IPS-18a (cell line): ENCODE results near the gene DPYD.

Experiments used
- H3K27ac ChIP-seq: one replicate; pipeline ENCODE4 v1.5.1; 2013; ENCODE audit warnings: low read length
- H3K27me3 ChIP-seq: one replicate; pipeline ENCODE4 v1.6.1; 2013; ENCODE audit warnings: mild to moderate bottlenecking, low read length; ENCODE audit not compliant: control insufficient read depth, insufficient read depth
- H3K36me3 ChIP-seq: one replicate; pipeline ENCODE4 v1.6.1; 2013; ENCODE audit warnings: low read depth, low read length; ENCODE audit not compliant: control insufficient read depth
- H3K4me1 ChIP-seq: one replicate; pipeline ENCODE4 v1.6.1; 2013; ENCODE audit warnings: low read depth, low read length; ENCODE audit not compliant: control insufficient read depth
- H3K4me3 ChIP-seq: one replicate; pipeline ENCODE4 v1.5.1; 2013; ENCODE audit warnings: low read length
- H3K9ac ChIP-seq: one replicate; pipeline ENCODE4 v1.6.1; 2013; ENCODE audit warnings: mild to moderate bottlenecking, low read length, moderate library complexity
- H3K9me3 ChIP-seq: one replicate; pipeline ENCODE4 v1.6.1; 2013; ENCODE audit warnings: low read depth, low read length; ENCODE audit not compliant: control insufficient read depth

The DPYD gene

DNA sequence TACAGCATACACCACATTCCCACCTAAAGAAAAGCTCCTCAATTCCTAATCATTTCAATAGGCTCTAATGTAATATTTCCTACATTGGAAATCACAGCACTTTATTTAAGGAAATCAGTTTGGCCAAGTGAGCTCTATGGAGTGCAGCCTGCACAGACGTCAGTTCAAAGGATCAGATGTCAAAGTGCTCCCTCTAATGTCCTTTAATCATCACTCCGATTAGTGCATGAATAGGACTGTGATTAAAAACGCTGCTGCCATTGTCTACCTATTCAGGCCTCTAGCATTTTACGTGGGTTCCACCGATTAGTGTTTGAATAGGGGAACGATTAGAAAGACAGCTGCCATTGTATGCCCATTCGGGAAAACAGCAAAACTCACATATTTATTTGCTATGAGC is 50.2 kb downstream of the DPYD start:
- no peaks in the 10 kb centered on the region for H3K36me3 ChIP-seq
- no peaks in the 10 kb centered on the region for H3K27me3 ChIP-seq
- H3K9ac ChIP-seq: no peak overlapping the region
- no peaks in the 10 kb centered on the region for H3K9me3 ChIP-seq
- no peak overlapping the region for H3K4me3 ChIP-seq
- no peak overlapping the region for H3K27ac ChIP-seq
- peaks cover 4% of the 10 kb centered on the region for H3K4me1 ChIP-seq

- no peak overlapping the region for H3K9ac ChIP-seq
- H3K36me3 ChIP-seq: no peaks in the 10 kb centered on the region
- H3K9me3 ChIP-seq: no peaks in the 10 kb centered on the region
- H3K4me1 ChIP-seq: peaks cover 4% of the 10 kb centered on the region
- no peak overlapping the region for H3K27ac ChIP-seq
- H3K27me3 ChIP-seq: no peaks in the 10 kb centered on the region
- H3K4me3 ChIP-seq: no peak overlapping the region
Observed at GRCh38 chr1:97869441-97869840, 51.4 kb downstream of the DPYD start.

DNA sequence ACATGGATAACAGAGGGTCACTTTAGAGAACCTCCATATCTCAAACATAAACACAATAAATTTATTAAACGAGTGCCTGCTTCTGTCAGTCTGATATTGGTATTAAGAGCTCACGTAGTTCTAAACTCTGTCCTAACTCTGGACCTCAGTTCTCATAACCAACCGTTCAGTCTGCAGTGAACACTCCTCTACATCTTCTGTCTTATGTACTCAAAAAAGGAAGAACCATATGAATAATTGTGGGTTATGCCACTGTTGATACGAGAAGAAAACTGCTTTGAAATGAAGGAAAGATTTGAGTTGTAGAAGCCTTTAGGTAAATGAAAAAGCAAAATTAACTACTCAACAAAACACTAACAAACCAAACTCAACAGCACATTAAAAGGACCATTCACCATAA is 53.7 kb downstream of the DPYD start:
- Histone ChIP-seq H3K27me3 (no peaks in the 10 kb centered on the region), H3K9me3 (no peaks in the 10 kb centered on the region), H3K4me3 (no peak overlapping the region), H3K36me3 (no peaks in the 10 kb centered on the region), H3K9ac (no peak overlapping the region), H3K4me1 (peaks cover 4% of the 10 kb centered on the region), H3K27ac (no peak overlapping the region)

DNA sequence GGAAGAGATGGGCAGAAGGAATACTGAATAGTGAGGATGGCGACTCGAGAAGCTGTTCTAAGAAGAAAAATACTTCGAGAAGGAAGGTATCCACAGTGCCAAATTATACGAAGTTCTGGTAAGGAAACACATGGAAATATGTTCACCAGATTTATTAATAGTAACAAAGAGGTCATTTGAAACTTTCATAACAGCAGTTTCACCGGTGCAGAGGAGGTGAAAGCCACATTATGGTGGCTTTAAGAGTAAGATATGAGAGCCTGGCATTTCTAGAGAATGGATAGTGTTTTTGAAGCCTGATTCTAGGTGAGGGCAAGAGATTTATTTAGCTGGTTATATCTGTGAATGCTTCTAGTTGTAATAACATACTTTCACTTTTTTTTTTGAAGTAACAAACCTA is 56.2 kb downstream of the DPYD start:
- Histone ChIP-seq H3K9ac (no peak overlapping the region), H3K27me3 (no peaks in the 10 kb centered on the region), H3K27ac (no peak overlapping the region), H3K9me3 (no peaks in the 10 kb centered on the region), H3K4me1 (no peaks in the 10 kb centered on the region), H3K4me3 (no peak overlapping the region), H3K36me3 (no peaks in the 10 kb centered on the region)

DNA sequence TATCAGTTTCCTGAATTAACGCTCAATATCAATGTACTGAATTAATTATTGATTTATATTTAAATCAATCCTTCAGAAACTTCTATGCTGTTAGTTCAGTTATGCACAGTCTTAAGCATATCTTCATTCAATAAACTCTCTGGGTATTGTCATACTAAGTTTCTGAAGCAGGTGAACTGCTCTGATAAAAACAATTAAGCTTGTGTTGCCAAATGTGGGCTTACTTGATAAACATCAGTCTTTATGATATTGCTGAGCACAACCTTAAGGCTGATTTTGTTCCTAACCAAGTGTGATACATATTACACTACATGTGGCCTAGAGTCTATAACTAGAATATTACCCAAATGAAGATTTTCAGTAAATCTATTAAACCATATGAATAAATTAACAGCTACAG is 67.6 kb downstream of the DPYD start:
- no peak overlapping the region for H3K9ac ChIP-seq
- no peaks in the 10 kb centered on the region for H3K27me3 ChIP-seq
- H3K36me3 ChIP-seq: no peaks in the 10 kb centered on the region
- H3K4me3 ChIP-seq: no peak overlapping the region
- no peaks in the 10 kb centered on the region for H3K4me1 ChIP-seq
- H3K9me3 ChIP-seq: no peaks in the 10 kb centered on the region
- no peak overlapping the region for H3K27ac ChIP-seq

GRCh38 chr1:97849345-97850340 is 71.2 kb downstream of the DPYD start:
- Histone ChIP-seq H3K9me3 (no peaks in the 10 kb centered on the region), H3K4me1 (no peaks in the 10 kb centered on the region), H3K27ac (no peak overlapping the region), H3K9ac (no peak overlapping the region), H3K27me3 (no peaks in the 10 kb centered on the region), H3K4me3 (no peak overlapping the region), H3K36me3 (no peaks in the 10 kb centered on the region)

DNA sequence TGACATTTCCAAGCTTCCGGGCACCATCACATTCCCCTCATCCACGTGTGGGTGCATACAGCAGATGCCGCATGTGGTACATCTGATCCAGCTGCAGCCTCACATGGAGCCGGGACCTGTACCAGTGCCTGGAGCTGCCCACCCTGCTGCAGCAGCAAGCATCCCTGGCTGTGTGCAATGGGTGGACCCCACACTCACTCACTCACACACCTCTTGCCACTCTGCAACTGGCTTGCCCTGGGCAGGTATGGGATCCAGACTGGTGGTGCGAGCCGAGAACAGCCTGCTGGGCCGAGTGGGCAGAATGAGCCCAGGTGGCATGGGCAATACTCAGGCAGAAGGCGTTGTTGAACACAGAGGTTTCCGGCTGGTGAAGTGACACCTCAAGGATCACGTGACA is 75.0 kb downstream of the DPYD start:
- H3K27me3 ChIP-seq: no peaks in the 10 kb centered on the region
- H3K4me3 ChIP-seq: no peak overlapping the region
- H3K36me3 ChIP-seq: no peaks in the 10 kb centered on the region
- no peak overlapping the region for H3K27ac ChIP-seq
- no peak overlapping the region for H3K9ac ChIP-seq
- no peaks in the 10 kb centered on the region for H3K9me3 ChIP-seq
- H3K4me1 ChIP-seq: no peaks in the 10 kb centered on the region

DNA sequence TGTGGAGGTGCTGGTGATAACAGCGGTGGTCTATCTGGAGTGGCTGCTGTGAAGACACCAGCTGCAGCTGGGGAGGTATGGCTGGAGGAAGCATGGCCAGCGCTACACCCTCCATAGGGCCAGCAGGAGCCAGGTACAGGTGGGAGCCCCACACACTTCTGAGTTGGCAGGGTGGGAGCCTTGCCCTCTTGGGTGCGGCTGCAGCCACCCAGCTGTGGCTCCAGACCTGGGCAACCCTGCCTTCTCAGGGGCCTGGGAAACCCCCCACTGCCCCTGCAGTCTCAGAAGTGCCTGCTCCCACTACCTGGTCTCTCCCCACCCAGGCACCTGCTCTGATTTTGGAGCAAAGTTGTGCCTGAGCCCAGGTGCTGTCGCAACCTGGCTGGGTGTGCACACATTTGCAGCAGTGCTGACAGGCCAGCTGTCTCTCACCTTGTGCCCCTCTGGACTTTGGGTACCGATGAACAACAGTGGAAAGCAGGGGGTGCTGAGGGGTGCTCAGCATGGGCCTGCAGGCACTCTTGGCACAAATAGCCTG is 76.2 kb downstream of the DPYD start:
- H3K9me3 ChIP-seq: no peaks in the 10 kb centered on the region
- H3K4me3 ChIP-seq: no peak overlapping the region
- no peaks in the 10 kb centered on the region for H3K4me1 ChIP-seq
- H3K27me3 ChIP-seq: no peaks in the 10 kb centered on the region
- no peak overlapping the region for H3K9ac ChIP-seq
- no peak overlapping the region for H3K27ac ChIP-seq
- no peaks in the 10 kb centered on the region for H3K36me3 ChIP-seq

DNA sequence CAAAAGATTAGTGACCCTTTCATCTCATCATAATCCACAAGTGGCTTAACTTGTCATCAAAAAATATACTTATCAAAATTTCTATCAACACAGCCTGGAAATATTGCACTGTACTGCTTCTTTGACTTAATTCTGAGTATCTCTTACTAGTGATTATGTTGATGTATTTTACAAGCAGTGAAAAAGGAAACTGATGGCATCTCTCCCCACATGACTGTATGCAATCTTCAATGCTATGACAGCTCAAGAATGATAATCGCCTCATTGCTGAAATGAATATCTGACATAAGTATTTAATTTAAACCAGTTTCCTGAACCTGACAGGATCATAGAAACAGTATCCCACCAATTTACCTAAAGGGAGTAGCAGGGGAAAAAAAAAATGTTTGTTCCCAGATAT is 79.5 kb downstream of the DPYD start:
- Histone ChIP-seq H3K4me1 (no peaks in the 10 kb centered on the region), H3K9ac (no peak overlapping the region), H3K4me3 (no peak overlapping the region), H3K27me3 (no peaks in the 10 kb centered on the region), H3K36me3 (no peaks in the 10 kb centered on the region), H3K9me3 (no peaks in the 10 kb centered on the region), H3K27ac (no peak overlapping the region)

DNA sequence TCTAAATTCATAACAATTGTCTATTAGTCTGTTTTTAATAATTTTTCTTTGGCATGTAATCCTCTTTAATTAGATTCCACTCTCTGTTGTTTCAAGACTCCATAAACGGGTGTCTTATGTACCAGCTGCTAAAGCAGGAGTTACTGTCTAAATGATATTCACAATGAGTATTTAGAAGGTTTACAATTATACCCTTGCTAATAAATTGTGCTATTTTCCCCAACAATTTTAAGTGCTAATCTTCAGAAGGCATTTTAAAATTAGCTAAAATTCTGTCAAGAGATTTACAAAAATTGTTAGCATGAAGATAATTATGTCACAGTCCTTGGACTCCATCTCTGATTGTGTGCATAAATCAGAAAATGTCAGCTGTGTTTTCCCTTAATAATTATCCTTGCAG is 83.7 kb downstream of the DPYD start:
- Histone ChIP-seq H3K27ac (no peak overlapping the region), H3K4me3 (no peak overlapping the region), H3K4me1 (no peaks in the 10 kb centered on the region), H3K9ac (no peak overlapping the region), H3K9me3 (no peaks in the 10 kb centered on the region), H3K36me3 (no peaks in the 10 kb centered on the region), H3K27me3 (no peaks in the 10 kb centered on the region)

- no peak overlapping the region for H3K27ac ChIP-seq
- H3K36me3 ChIP-seq: no peaks in the 10 kb centered on the region
- H3K9ac ChIP-seq: no peak overlapping the region
- H3K9me3 ChIP-seq: no peaks in the 10 kb centered on the region
- H3K27me3 ChIP-seq: no peaks in the 10 kb centered on the region
- no peaks in the 10 kb centered on the region for H3K4me1 ChIP-seq
- H3K4me3 ChIP-seq: no peak overlapping the region
Observed at GRCh38 chr1:97834899-97835298, 85.9 kb downstream of the DPYD start.

DNA sequence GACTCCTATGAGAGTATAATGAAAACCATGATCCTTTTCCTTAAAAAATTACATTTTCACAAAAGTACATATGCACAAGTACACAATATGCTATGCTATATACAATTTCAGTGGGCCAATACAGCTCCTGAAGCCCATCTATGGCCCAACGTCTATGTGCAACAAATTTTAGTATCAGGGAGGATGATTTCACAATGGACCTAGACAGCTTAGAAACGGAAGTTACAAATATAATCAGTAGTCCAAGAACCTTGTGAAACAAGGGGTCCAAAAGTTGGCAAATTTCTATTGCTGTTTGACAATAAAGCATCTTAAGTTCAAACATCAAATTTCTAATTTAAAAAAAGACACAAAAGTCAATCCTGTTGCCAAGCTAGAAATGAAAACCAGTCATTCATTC is 87.0 kb downstream of the DPYD start:
- no peaks in the 10 kb centered on the region for H3K9me3 ChIP-seq
- no peak overlapping the region for H3K4me3 ChIP-seq
- no peak overlapping the region for H3K27ac ChIP-seq
- no peak overlapping the region for H3K9ac ChIP-seq
- H3K27me3 ChIP-seq: no peaks in the 10 kb centered on the region
- no peaks in the 10 kb centered on the region for H3K36me3 ChIP-seq
- no peaks in the 10 kb centered on the region for H3K4me1 ChIP-seq
